HCT116 (cell line): Measurements from ENCODE around the gene THRB.

Source experiments
- CBX3 ChIP-seq: IDR thresholded peaks from 2 replicates; pipeline ENCODE4 v1.6.1; 2012; ENCODE audit warnings: low read depth
- CTCF ChIP-seq, 3 experiments: fragments of 200-600 bp in 1 of 3; sonication (generic) in 1 of 3; IDR thresholded peaks in 2 of 3; conservative IDR thresholded peaks in 1 of 3; 2 replicates each; pipeline ENCODE4 v1.5.1; 2012 to 2017; ENCODE audit warnings: low read depth in 2 of 3, low read length in 2 of 3, antibody characterized with exemption in 1 of 3, borderline replicate concordance in 1 of 3, control low read depth in 1 of 3, mild to moderate bottlenecking in 1 of 3, mixed read lengths in 1 of 3, mixed run types in 1 of 3, moderate library complexity in 1 of 3; ENCODE audit not compliant: insufficient read depth in 1 of 3
- EGR1 ChIP-seq: IDR thresholded peaks from 2 replicates; pipeline ENCODE4 v1.6.1; 2012; ENCODE audit warnings: low read depth
- EZH2 ChIP-seq: fragments of 200-600 bp; sonication (generic); IDR thresholded peaks from 2 replicates; pipeline ENCODE4 v1.6.1; 2017; ENCODE audit warnings: antibody characterized with exemption, mixed run types
- FOSL1 ChIP-seq: IDR thresholded peaks from 2 replicates; pipeline ENCODE4 v1.6.1; 2012; ENCODE audit warnings: low read depth
- POLR2AphosphoS5 ChIP-seq: IDR thresholded peaks from 2 replicates; pipeline ENCODE4 v1.6.1; 2011; ENCODE audit warnings: mild to moderate bottlenecking, low read depth, low read length, moderate library complexity
- RAD21 ChIP-seq: IDR thresholded peaks from 2 replicates; pipeline ENCODE4 v1.6.1; 2012; ENCODE audit warnings: low read depth, mild to moderate bottlenecking
- ZNF274 ChIP-seq: fragments of 200-500 bp; sonication (Bioruptor generic); IDR thresholded peaks from 2 replicates; pipeline ENCODE4 v1.6.1; 2014; ENCODE audit warnings: mild to moderate bottlenecking, low read depth, low read length, inconsistent platforms

GRCh38 chr3:24433838-24434591, 60.6 kb downstream of the THRB start:
- TF ChIP-seq ZNF274 (no peak), CTCF (IDR thresholded peaks at IDR 0.05 in 2 of 3, conservative IDR thresholded peaks at IDR 0.05 in 1 of 3; ENCODE audit: borderline replicate concordance in 1 of 3, insufficient read depth in 1 of 3, low read depth in 2 of 3, low read length in 2 of 3) (no peak), POLR2AphosphoS5 (no peak), EZH2 (no peak), RAD21 (no peak), EGR1 (no peak), CBX3 (no peak), FOSL1 (no peak)
